ENCODE measurements around the gene MPP2. TPM values are rescaled to one million over a fixed set of nuclear protein-coding genes. Genes with fewer than 3 reads are reported as not detected.

MPP2 gene
- total and polyA plus RNA-seq, 9 of the 15 experiments (the other 6 are each of a cell fraction or from before 2014, with no cell fraction given) = 0.04 to 1.0 (median 0.24) TPM

DNA sequence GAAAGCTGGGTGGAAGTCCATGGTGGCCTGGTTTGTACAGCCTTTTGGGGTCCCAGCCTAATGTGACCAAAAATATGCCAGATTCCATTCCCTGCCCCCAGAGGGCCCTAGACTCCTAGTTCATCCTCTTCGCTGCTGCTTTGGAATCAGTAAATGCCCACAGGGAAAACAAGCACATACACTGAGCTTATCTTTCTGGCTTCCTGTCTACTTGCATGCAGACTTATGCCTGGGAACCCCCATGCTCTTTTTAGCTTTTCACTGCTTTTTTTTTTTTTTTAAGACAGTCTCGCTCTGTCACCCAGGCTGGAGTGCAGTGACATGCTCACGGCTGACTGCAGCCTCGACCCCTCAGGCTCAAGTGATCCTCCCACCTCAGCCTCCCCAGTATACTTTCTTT is 66.5 kb downstream of the MPP2 start (continued):
- TF ChIP-seq, protein P1, sequence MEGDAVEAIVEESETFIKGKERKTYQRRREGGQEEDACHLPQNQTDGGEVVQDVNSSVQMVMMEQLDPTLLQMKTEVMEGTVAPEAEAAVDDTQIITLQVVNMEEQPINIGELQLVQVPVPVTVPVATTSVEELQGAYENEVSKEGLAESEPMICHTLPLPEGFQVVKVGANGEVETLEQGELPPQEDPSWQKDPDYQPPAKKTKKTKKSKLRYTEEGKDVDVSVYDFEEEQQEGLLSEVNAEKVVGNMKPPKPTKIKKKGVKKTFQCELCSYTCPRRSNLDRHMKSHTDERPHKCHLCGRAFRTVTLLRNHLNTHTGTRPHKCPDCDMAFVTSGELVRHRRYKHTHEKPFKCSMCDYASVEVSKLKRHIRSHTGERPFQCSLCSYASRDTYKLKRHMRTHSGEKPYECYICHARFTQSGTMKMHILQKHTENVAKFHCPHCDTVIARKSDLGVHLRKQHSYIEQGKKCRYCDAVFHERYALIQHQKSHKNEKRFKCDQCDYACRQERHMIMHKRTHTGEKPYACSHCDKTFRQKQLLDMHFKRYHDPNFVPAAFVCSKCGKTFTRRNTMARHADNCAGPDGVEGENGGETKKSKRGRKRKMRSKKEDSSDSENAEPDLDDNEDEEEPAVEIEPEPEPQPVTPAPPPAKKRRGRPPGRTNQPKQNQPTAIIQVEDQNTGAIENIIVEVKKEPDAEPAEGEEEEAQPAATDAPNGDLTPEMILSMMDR (IDR thresholded peaks at IDR 0.05 in 2 of 3, conservative IDR thresholded peaks at IDR 0.05 in 1 of 3; ENCODE audit: insufficient read depth in 2 of 3, low read depth in 1 of 3, low read length in 3 of 3) = peak; percentile 36 to 64 (median 60); a peak in 4 of 6 replicates
- TF ChIP-seq, protein P2, sequence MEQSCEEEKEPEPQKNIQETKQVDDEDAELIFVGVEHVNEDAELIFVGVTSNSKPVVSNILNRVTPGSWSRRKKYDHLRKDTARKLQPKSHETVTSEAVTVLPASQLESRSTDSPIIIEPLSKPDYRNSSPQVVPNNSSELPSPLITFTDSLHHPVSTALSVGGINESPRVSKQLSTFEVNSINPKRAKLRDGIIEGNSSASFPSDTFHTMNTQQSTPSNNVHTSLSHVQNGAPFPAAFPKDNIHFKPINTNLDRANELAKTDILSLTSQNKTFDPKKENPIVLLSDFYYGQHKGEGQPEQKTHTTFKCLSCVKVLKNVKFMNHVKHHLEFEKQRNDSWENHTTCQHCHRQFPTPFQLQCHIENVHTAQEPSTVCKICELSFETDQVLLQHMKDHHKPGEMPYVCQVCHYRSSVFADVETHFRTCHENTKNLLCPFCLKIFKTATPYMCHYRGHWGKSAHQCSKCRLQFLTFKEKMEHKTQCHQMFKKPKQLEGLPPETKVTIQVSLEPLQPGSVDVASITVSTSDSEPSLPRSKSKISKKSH (CRISPR knock-in tag; IDR thresholded peaks at IDR 0.05) = no peak
- TF ChIP-seq, protein P3, sequence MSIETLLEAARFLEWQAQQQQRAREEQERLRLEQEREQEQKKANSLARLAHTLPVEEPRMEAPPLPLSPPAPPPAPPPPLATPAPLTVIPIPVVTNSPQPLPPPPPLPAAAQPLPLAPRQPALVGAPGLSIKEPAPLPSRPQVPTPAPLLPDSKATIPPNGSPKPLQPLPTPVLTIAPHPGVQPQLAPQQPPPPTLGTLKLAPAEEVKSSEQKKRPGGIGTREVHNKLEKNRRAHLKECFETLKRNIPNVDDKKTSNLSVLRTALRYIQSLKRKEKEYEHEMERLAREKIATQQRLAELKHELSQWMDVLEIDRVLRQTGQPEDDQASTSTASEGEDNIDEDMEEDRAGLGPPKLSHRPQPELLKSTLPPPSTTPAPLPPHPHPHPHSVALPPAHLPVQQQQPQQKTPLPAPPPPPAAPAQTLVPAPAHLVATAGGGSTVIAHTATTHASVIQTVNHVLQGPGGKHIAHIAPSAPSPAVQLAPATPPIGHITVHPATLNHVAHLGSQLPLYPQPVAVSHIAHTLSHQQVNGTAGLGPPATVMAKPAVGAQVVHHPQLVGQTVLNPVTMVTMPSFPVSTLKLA (conservative IDR thresholded peaks at IDR 0.05) = no peak
- TF ChIP-seq NEUROD1 (IDR thresholded peaks at IDR 0.05; ENCODE audit: borderline replicate concordance, low read depth, low read length, partially characterized antibody) = no peak
- TF ChIP-seq, protein P4, sequence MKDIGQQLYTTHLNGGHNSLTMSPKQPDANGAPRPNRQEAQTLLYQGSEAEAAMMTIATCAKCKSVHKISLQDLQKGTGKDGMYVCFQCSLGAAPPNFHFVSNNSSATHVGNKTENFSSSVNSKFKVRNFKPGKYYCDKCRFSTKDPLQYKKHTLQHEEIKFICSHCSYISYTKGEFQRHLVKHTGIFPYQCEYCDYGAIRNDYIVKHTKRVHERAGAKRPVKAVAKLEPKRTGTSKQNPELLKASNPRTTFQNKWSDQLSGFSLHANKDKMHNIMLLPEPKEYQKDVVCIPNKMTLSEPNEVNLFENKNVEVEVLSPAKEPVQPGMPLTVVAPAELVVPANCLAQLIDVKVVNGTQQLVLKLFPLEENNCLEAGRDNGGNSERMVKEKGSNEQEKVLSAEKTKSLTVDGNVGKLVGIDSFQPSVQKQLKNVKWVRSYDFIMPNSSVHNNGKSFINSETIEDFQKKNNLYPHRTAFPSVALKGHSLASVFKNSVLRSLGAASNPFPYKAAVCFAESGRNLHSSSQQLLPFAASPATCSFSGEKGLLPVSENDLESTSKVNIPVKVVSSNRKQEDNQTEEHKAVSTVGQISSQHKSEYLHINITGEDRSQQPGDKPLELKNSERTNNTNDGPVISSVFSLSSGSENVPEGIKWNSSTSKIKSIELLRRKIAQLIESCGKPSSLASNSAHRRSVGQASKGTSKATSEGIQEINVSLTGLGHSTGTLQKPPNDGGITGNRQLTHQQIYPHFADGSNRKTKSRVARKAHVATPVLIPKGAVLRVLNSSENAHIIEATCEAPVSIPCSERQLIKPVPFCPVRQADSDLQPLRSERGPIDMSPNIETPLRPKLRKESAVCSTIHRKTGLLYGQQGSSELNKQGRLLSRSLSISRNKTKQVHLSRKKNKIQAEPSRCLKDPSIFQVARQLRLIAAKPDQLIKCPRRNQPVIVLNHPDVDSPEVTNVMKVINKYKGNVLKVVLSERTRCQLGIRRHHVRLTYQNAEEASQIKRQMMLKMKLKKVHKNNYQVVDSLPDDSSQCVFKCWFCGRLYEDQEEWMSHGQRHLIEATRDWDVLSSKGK (CRISPR knock-in tag; IDR thresholded peaks at IDR 0.05) = no peak
- TF ChIP-seq MTA3 (IDR thresholded peaks at IDR 0.05; ENCODE audit: borderline replicate concordance) = no peak
- TF ChIP-seq, protein P5, sequence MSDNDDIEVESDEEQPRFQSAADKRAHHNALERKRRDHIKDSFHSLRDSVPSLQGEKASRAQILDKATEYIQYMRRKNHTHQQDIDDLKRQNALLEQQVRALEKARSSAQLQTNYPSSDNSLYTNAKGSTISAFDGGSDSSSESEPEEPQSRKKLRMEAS (CRISPR knock-in tag; IDR thresholded peaks at IDR 0.05) = no peak
- no peak for TF ChIP-seq CBX5 (IDR thresholded peaks at IDR 0.05; ENCODE audit: borderline replicate concordance, low read depth)
- TF ChIP-seq, protein P6, sequence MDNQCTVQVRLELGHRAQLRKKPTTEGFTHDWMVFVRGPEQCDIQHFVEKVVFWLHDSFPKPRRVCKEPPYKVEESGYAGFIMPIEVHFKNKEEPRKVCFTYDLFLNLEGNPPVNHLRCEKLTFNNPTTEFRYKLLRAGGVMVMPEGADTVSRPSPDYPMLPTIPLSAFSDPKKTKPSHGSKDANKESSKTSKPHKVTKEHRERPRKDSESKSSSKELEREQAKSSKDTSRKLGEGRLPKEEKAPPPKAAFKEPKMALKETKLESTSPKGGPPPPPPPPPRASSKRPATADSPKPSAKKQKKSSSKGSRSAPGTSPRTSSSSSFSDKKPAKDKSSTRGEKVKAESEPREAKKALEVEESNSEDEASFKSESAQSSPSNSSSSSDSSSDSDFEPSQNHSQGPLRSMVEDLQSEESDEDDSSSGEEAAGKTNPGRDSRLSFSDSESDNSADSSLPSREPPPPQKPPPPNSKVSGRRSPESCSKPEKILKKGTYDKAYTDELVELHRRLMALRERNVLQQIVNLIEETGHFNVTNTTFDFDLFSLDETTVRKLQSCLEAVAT (IDR thresholded peaks at IDR 0.05) = no peak
- TF ChIP-seq, protein P7, sequence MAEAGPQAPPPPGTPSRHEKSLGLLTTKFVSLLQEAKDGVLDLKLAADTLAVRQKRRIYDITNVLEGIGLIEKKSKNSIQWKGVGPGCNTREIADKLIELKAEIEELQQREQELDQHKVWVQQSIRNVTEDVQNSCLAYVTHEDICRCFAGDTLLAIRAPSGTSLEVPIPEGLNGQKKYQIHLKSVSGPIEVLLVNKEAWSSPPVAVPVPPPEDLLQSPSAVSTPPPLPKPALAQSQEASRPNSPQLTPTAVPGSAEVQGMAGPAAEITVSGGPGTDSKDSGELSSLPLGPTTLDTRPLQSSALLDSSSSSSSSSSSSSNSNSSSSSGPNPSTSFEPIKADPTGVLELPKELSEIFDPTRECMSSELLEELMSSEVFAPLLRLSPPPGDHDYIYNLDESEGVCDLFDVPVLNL (CRISPR knock-in tag; IDR thresholded peaks at IDR 0.05; ENCODE audit: low read depth) = no peak
- TF ChIP-seq ARID2 (IDR thresholded peaks at IDR 0.05) = no peak
- TF ChIP-seq ZNF324 (CRISPR knock-in tag; IDR thresholded peaks at IDR 0.05) = no peak
- no peak for TF ChIP-seq MIER1 (IDR thresholded peaks at IDR 0.05; ENCODE audit: low read depth)
- no peak for TF ChIP-seq PRMT5 (CRISPR knock-in tag; IDR thresholded peaks at IDR 0.05)
- no peak for TF ChIP-seq ZNF24 (IDR thresholded peaks at IDR 0.05)
- TF ChIP-seq ZBTB7A (IDR thresholded peaks at IDR 0.05; ENCODE audit: borderline replicate concordance, control insufficient read depth, low read depth, low read length) = 0 out of 2 replicates have a peak, but pooled peaks have one; percentile 26

All from K562 (cell line).